Activated T-cell treated with anti-CD3 and anti-CD28 coated beads, Interleukin-2, amount 50 U/mL, for 48 hours (primary cell): ENCODE data around the gene ANKRD55.
A peak's percentile ranks its signal among the peaks of the same experiment; 100 is the strongest.

Experiments used
- DNase-seq, 2 experiments: peaks; one replicate each; pipeline ENCODE4 v3.0.0-alpha.2; 2020

ANKRD55 gene

DNA sequence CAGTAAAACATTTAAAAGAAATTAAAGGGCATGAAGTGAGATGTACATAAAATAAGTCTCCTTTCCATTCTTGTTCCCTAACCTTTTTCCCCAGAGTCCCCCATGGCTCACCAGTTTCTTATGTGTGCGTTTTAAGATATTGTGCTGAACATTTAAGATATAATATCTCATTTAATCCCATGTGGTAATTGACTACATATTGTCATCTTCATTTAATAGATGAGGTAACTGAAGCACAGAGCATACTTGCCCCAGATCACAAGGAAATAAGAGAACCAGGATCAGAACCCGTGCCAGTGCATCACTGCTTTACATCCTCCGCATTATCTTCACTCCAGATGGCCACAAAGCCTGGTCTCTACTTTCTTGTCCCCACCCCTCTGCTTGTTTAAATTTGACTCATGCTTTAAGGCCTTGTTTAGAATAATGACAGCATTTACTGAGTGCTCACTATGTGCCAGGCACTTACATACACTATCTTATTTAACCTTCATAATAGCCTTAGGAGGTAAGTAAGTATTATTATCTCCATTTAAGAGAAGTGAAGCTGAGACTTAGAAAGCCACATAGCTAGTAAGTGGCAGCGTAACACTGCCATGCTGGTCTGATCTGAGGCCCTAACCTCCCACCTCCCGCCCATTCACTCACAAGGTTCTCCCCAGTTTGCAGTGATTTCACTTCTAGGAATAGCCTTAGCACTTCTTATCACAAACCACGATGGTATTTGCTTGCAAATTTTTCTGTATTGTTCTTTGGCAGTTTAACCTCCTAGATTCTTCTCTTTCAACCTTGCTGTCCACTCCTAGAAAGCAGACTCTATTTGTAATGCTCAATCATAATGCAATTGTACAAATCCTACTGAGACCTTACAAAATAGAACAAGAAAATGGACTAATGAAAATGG lies 160.0 kb downstream of the ANKRD55 start:
- no peak for DNase-seq

DNA sequence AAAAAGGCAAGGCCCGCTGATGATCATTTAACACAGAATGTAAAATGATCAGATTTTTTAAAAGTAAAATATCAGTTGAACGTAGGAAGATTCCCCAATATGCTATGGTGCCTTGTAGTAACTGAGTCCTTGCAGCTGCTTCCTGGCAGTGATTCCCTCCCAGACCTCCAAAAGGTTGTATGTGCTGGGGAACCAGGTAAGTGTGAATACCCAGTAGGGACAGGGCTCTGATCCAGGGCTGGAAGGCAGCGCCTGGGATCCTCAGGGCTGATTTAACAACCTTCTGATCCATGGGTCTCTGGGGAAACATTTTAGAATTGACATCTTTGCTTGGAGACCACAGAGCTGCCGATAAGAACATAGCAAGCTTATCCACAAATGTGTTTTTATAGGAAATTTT lies 161.7 kb downstream of the ANKRD55 start:
- no peak for DNase-seq

GRCh38 chr5:56070851-56071465 lies 162.2 kb downstream of the ANKRD55 start:
- no peak for DNase-seq

- no peak for DNase-seq
These were observed 163.4 kb downstream of the ANKRD55 start for GRCh38 chr5:56069652-56070226.

DNA sequence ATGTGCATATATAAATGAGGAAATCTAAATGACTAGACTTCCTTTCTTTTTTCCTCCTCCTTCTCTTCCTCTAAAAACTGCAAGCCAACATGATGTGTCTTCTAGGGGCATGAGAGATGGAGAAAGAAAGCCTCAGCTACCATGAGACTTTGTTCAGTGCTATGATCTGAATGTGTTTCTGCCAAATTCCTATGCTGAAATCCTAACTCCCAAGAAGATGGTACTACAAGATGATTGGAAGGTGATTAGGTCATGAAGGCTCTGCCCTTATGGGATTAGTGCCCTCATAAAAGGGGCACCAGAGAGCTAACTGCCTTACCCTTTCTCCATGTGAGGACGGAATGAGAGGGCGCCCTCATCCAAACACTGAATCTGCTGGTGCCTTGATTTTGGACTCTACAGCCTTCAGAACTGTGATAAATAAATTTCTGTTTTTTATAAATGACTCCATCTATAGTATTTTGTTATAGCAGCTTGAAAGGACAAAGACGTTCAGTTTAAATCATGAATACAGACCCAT lies 166.1 kb downstream of the ANKRD55 start:
- no peak for DNase-seq

- no peak for DNase-seq
These were observed 168.1 kb downstream of the ANKRD55 start for GRCh38 chr5:56064984-56065383.

DNA sequence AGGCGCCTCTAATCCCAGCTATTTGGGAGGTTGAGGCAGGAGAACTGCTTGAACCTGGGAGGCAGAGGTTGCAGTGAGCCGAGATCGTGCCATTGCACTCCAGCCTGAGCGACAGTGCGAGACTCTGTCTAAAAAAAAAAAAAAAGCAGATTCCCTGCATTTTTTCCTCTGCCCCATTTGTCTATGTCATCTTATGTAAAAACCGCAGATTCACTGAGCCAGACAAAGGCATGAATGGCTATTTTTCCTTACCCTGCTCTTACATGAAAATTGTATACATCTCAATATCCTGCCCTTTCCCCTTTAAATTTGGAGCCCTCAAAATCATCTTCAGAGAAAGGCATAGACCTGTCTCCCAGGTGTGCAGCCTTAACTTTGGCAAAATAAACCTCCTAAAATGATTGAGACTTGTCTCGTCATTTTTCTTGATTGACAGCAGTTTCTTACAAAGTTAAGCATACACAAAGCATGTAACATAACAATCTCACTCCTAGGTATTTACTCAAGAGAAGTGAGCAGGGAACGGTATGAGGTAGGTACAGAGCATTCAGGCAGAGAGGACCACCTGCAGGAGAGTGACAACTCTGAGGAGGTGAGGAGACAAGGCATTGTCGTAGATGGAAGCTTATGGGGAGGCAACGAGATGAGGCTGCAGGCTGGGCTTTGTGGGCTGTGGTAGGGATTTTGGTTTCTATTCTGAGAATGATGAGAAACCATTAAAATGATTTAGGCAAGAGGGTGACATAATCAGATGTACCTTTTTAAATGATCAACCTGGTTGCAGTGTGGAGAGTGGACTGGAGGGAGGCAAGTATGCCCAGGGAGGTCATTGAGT lies 172.6 kb downstream of the ANKRD55 start:
- DNase-seq, result peak; percentile 61 to 66

GRCh38 chr5:56059854-56060253 lies 173.3 kb downstream of the ANKRD55 start:
- DNase-seq, result no peak

- DNase-seq, result no peak
These were observed 176.3 kb downstream of the ANKRD55 start for GRCh38 chr5:56056875-56057274.

- no peak for DNase-seq
These were observed 177.3 kb downstream of the ANKRD55 start for GRCh38 chr5:56055859-56056258.

GRCh38 chr5:56055287-56055686 lies 177.8 kb downstream of the ANKRD55 start:
- DNase-seq, result no peak

GRCh38 chr5:56054666-56055065 lies 178.5 kb downstream of the ANKRD55 start:
- DNase-seq, result no peak

DNA sequence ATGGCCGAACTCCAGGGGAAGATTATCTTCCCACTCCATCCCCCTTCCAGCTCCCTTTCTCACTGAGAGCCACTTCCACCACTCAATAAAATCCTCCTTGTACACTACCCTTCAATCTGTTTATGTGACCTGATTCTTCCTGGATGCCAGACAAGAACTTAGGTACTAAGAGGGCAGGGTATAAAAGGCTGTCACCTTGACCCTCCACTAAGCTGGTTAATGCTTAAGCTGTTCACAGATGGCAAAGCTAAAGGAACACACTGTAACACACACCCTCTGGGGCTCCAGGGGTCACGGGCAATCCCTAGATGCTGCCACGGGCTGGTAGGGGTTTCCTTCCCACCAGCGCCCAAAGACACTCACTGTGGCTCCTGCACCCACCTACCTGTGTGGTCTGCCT lies 179.8 kb downstream of the ANKRD55 start:
- DNase-seq, result no peak

DNA sequence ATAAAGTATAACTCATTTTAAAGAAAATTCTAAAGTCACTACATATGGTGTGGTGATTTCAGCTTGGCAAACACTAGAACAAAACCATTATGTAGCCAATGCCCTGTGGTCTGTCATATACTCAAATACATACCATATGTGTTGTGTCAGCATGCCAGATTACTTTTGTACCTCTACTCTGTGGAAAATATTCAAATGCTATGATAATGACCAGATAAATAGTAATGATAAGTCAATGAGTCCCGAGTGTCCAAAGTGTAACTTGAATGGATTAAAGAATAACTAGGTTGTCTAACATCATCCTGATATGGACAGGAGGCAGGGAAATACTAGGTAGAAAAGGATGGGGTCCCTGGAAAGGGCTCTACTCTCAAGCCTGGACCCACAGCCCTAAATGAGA lies 180.4 kb downstream of the ANKRD55 start:
- DNase-seq, result no peak

DNA sequence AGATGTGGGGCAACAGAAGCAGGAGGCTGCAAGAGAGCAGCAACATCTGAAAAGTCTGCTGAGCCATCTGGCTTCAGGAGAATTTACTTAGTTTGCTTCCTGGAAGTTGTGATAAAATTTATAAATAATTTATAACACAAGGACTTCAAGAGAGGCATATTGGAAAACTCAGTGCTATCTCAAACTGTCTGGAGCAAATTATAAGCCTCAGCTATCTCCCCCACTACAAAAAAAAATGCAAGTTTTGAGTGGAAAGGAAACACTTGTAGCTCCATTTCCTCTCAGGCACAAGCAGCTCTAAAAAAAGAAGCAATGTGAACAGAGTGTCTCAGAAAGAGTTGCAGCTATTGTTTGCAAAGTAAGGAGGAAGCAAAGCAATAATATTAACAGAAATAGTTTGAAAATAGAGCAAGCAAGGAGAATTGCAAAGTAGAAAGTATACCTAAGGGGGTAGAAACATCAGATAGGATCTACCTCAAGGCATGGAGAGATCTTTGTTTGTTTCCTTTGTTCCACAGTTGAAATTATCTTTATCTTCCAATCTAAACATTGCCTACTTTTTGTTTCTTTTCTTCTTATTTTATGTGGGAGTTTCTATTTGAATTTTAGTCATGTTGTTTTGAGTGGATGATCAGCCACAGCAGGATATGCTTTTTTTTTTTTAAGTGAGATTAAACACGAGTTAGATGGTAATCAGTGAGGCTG lies 182.4 kb downstream of the ANKRD55 start:
- DNase-seq, result no peak
